ENCODE measurements around the gene URM1.

DNA sequence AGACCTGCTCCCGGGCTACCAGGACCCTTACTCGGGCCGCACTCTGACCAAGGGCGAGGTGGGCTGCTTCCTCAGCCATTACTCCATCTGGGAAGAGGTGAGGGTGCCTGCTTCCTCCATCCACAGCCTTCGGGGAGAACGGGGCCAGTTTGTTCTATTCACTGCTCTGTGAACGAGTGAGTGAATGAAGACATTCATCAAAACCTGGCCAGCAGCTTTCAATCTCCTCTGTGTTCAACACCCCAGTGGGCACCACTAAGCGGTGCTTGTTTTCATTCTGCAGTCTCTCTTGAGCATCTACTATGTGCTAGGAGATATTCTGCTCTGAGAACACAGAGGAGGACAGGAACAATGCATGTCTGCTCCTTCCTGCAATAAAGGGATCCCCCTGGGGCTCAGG, 60.0 kb downstream of the URM1 start:
- no peak for TF ChIP-seq SMC3 (conservative IDR thresholded peaks at IDR 0.05; ENCODE audit: poor library complexity)
- TF ChIP-seq, protein P1, sequence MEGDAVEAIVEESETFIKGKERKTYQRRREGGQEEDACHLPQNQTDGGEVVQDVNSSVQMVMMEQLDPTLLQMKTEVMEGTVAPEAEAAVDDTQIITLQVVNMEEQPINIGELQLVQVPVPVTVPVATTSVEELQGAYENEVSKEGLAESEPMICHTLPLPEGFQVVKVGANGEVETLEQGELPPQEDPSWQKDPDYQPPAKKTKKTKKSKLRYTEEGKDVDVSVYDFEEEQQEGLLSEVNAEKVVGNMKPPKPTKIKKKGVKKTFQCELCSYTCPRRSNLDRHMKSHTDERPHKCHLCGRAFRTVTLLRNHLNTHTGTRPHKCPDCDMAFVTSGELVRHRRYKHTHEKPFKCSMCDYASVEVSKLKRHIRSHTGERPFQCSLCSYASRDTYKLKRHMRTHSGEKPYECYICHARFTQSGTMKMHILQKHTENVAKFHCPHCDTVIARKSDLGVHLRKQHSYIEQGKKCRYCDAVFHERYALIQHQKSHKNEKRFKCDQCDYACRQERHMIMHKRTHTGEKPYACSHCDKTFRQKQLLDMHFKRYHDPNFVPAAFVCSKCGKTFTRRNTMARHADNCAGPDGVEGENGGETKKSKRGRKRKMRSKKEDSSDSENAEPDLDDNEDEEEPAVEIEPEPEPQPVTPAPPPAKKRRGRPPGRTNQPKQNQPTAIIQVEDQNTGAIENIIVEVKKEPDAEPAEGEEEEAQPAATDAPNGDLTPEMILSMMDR (IDR thresholded peaks at IDR 0.05; ENCODE audit: poor library complexity, severe bottlenecking): no peak
- TF ChIP-seq POLR2AphosphoS5 (IDR thresholded peaks at IDR 0.05): no peak
- TF ChIP-seq, protein P2, sequence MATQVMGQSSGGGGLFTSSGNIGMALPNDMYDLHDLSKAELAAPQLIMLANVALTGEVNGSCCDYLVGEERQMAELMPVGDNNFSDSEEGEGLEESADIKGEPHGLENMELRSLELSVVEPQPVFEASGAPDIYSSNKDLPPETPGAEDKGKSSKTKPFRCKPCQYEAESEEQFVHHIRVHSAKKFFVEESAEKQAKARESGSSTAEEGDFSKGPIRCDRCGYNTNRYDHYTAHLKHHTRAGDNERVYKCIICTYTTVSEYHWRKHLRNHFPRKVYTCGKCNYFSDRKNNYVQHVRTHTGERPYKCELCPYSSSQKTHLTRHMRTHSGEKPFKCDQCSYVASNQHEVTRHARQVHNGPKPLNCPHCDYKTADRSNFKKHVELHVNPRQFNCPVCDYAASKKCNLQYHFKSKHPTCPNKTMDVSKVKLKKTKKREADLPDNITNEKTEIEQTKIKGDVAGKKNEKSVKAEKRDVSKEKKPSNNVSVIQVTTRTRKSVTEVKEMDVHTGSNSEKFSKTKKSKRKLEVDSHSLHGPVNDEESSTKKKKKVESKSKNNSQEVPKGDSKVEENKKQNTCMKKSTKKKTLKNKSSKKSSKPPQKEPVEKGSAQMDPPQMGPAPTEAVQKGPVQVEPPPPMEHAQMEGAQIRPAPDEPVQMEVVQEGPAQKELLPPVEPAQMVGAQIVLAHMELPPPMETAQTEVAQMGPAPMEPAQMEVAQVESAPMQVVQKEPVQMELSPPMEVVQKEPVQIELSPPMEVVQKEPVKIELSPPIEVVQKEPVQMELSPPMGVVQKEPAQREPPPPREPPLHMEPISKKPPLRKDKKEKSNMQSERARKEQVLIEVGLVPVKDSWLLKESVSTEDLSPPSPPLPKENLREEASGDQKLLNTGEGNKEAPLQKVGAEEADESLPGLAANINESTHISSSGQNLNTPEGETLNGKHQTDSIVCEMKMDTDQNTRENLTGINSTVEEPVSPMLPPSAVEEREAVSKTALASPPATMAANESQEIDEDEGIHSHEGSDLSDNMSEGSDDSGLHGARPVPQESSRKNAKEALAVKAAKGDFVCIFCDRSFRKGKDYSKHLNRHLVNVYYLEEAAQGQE (IDR thresholded peaks at IDR 0.05; ENCODE audit: borderline replicate concordance): no peak
- TF ChIP-seq EP300 (conservative IDR thresholded peaks at IDR 0.05; ENCODE audit: poor library complexity, severe bottlenecking): no peak
- TF ChIP-seq MXI1 (conservative IDR thresholded peaks at IDR 0.05; ENCODE audit: poor library complexity, severe bottlenecking): no peak
- TF ChIP-seq EZH2 (IDR thresholded peaks at IDR 0.05; ENCODE audit: borderline replicate concordance, insufficient read depth, low read length, poor library complexity, severe bottlenecking): no peak
